Activated CD8-positive, alpha-beta memory T cell treated with anti-CD3 and anti-CD28 coated beads, Interleukin-2, amount 10 ng/mL, durations not matched to agents 7 days and 5 days (primary cell): Measurements from ENCODE around the gene CST6. TPM values are rescaled to one million over a fixed set of nuclear protein-coding genes. Genes with fewer than 3 reads are reported as not detected.

ENCODE experiments used
- ATAC-seq: fragments of 150-1000 bp; cut with Tn5 transposase; one replicate; pipeline ENCODE4 v1.10.0; 2021; ENCODE audit warnings: moderate library complexity
- CTCF ChIA-PET: fragments of 350-600 bp; sonication (Branson Sonifier 250); formaldehyde crosslinking; loops from one replicate; lab custom pipeline; 2021; ENCODE audit warnings: antibody characterized with exemption; lab: Charles Lee
- DNase-seq: peaks from one replicate; pipeline ENCODE4 v3.0.0-alpha.2; 2020
- H3K27ac Mint-ChIP-seq: one replicate; pipeline ENCODE4 v1.8.0; 2021; ENCODE audit warnings: mild to moderate bottlenecking, mixed read lengths
- H3K27me3 Mint-ChIP-seq: one replicate; pipeline ENCODE4 v1.8.0; 2021; ENCODE audit warnings: mixed read lengths
- H3K36me3 Mint-ChIP-seq: one replicate; pipeline ENCODE4 v1.8.0; 2021; ENCODE audit warnings: mild to moderate bottlenecking, mixed read lengths
- H3K4me1 Mint-ChIP-seq: one replicate; pipeline ENCODE4 v1.8.0; 2021; ENCODE audit warnings: mixed read lengths
- H3K4me3 Mint-ChIP-seq: one replicate; pipeline ENCODE4 v1.8.0; 2021; ENCODE audit warnings: mild to moderate bottlenecking, moderate library complexity, mixed read lengths
- H3K9me3 Mint-ChIP-seq: one replicate; pipeline ENCODE4 v1.8.0; 2022; ENCODE audit warnings: low read depth, mixed read lengths
- total RNA-seq, 2 experiments: library from RNA; stranded (reverse); gene quantifications; one replicate each; pipeline ENCODE4 v1.2.3, GENCODE V29; 2021

Gene CST6
- total RNA-seq, 2 experiments from 2014 or later, result not detected

GRCh38 chr11:66026017-66026529 is 14.3 kb downstream of the CST6 start, which contains the start of gene CATSPER1:
Gene CATSPER1 (minus strand): TSS chr11:66026479. CDS start chr11:66026379, 100 bp downstream.
- DNase-seq (no peak), ATAC-seq (no peak)
- Mint-ChIP-seq H3K27me3 (peaks cover 8% of the 10 kb centered on the region), H3K9me3 (no peaks in the 10 kb centered on the region), H3K27ac (no peak within 1 kb of the TSS), H3K4me3 (no peak within 1 kb of the TSS), H3K36me3 (no peaks in the 10 kb centered on the region), H3K4me1 (peaks cover 15% of the 10 kb centered on the region)
- CTCF ChIA-PET, result interaction anchor here (1.2 to 1.6 kb wide), 2 partner anchors 15 to 24 kb away, joined by 3 to 4 read pairs; partner anchors contain the start of gene BANF1

DNA sequence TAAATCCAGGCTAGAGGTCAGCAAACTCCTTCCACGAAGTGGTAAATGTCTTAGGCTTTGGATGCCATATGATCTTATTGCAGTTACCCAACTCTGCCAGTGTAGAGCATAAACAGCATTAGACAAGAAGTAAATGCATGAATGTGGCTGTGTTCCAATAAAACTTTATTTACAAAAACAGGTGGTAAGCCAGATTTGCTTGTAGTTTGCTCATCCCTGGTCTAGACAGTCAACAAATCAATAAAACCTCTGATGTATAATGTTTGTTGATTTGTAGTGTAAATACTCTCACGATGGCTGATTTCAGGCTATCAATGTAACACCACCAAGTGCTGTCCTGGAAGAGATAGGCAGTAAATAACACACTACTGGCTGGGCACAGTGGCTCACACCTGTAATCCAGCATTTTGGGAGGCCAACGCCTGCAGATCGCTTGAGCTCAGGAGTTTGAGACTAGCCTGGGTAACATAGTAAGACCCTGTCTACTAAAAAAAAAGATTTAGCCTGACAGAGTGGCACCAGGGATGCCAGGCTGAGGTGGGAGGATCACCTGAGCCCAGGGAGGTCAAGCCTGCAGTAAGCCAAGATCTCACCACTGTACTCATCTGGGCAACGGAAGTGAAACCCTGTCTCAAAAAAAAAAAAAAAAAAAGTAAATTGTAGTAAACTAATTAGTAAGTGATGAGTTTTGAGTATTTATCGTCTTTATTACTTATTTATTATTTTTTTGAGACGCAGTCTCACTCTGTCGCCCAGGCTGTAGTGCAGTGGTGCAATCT is 21.3 kb downstream of the CST6 start:
- no peak overlapping the region for H3K4me3 Mint-ChIP-seq
- H3K4me1 Mint-ChIP-seq, result no peaks in the 10 kb centered on the region
- H3K36me3 Mint-ChIP-seq, result no peaks in the 10 kb centered on the region
- CTCF ChIA-PET, result interaction anchor here (1.2 kb wide), 1 partner anchor 12 kb away, joined by 4 read pairs; no protein-coding TSS in a partner anchor
- ATAC-seq (no peak), DNase-seq (no peak)
- H3K27me3 Mint-ChIP-seq, result peaks cover 11% of the 10 kb centered on the region
- no peak overlapping the region for H3K27ac Mint-ChIP-seq
- H3K9me3 Mint-ChIP-seq, result no peaks in the 10 kb centered on the region

- H3K4me3 Mint-ChIP-seq, result no peak overlapping the region
- ATAC-seq, result no peak
- H3K27me3 Mint-ChIP-seq, result peaks cover 22% of the 10 kb centered on the region
- CTCF ChIA-PET, result interaction anchor here (1.6 to 2.6 kb wide), 3 partner anchors 9 to 16 kb away, joined by 3 to 15 read pairs (median 8); no protein-coding TSS in a partner anchor
- DNase-seq, result no peak
- H3K27ac Mint-ChIP-seq, result no peak overlapping the region
- H3K4me1 Mint-ChIP-seq, result no peaks in the 10 kb centered on the region
- H3K9me3 Mint-ChIP-seq, result no peaks in the 10 kb centered on the region
- H3K36me3 Mint-ChIP-seq, result no peaks in the 10 kb centered on the region
These were observed 24.0 kb downstream of the CST6 start for GRCh38 chr11:66035653-66036333.

DNA sequence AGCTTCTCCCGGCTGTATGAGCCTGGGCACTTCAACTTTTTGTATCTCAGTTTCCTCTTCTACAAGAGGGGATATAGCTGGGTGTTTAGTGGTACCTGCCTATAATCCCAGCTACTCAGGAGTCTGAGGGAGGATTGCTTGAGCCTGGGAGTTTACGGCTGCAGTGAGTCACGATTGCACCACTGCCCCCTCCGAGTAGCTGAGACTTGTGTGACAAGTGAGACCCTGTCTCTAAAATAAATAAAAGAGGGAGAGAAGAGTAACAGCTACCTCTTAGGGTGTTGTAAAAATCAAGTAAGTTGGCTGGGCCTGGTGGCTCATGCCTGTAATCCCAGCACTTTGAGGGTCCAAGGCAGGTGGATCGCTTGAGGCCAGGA is 24.5 kb downstream of the CST6 start:
- ATAC-seq (no peak), DNase-seq (no peak)
- no peak overlapping the region for H3K27ac Mint-ChIP-seq
- no peaks in the 10 kb centered on the region for H3K4me1 Mint-ChIP-seq
- CTCF ChIA-PET, result interaction anchor here (1.6 to 2.6 kb wide), 3 partner anchors 9 to 15 kb away, joined by 3 to 15 read pairs (median 8); no protein-coding TSS in a partner anchor
- no peak overlapping the region for H3K4me3 Mint-ChIP-seq
- peaks cover 22% of the 10 kb centered on the region for H3K27me3 Mint-ChIP-seq
- H3K9me3 Mint-ChIP-seq, result no peaks in the 10 kb centered on the region
- H3K36me3 Mint-ChIP-seq, result no peaks in the 10 kb centered on the region

- Mint-ChIP-seq H3K9me3 (no peaks in the 10 kb centered on the region), H3K27ac (no peak overlapping the region), H3K4me1 (no peaks in the 10 kb centered on the region), H3K36me3 (no peaks in the 10 kb centered on the region), H3K4me3 (no peak overlapping the region), H3K27me3 (peaks cover 22% of the 10 kb centered on the region)
- ATAC-seq (no peak), DNase-seq (no peak)
- CTCF ChIA-PET, result interaction anchor here (0.7 to 2.6 kb wide), 3 partner anchors 8 to 524 kb away, joined by 3 to 15 read pairs (median 12); no protein-coding TSS in a partner anchor
These were observed 25.5 kb downstream of the CST6 start for GRCh38 chr11:66037327-66037726.

- Mint-ChIP-seq H3K4me3 (no peak overlapping the region), H3K4me1 (peaks cover 3% of the 10 kb centered on the region), H3K27me3 (peaks cover 19% of the 10 kb centered on the region), H3K36me3 (no peaks in the 10 kb centered on the region), H3K9me3 (no peaks in the 10 kb centered on the region), H3K27ac (no peak overlapping the region)
- DNase-seq (no peak), ATAC-seq (no peak)
- CTCF ChIA-PET, result interaction anchor here (2.2 kb wide), 1 partner anchor 17 kb away, joined by 12 read pairs; no protein-coding TSS in a partner anchor
These were observed 28.0 kb downstream of the CST6 start for GRCh38 chr11:66039765-66040164.

DNA sequence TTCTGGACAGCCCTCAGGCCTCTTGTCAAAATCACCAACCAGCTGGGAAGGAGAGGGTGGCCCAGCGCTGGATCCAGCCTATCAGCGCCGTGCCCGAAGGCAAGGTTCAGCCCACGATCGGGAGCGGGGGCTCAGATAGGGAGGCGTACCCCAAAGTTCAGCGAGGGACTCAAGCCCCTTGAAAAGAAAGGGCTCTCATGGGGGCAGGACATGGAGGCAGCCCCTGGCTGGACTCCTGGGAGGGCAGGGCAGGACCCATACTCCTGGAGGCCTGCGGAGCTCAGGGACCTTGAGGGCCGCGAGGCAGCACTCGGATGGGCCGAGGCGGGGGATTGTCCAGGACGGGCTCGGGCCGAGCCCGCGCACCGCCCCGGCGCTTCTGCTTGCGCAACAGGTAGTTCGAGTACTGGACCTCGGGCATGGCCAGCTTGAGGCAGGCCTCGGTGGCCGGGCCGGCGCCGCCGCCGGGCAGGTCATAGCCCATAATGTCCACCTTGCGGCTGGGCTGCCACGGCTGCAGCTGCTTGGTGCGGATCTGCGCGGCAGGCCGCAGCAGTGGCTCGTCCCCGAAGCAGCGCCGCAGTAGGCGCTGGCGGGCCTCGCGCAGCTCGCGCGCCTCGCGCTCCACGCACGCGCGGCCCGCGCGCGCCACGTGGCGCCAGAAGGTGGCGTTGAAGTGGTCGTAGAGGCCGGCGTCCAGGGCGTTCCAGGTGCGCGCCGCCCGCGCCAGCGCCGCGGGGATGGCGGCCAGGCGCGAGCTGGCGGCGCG is 30.6 kb downstream of the CST6 start:
- H3K9me3 Mint-ChIP-seq, result no peaks in the 10 kb centered on the region
- no peaks in the 10 kb centered on the region for H3K36me3 Mint-ChIP-seq
- H3K27me3 Mint-ChIP-seq, result peaks cover 11% of the 10 kb centered on the region
- DNase-seq, result no peak
- no peak overlapping the region for H3K27ac Mint-ChIP-seq
- CTCF ChIA-PET, result interaction anchor here (1.5 kb wide), 1 partner anchor 154 kb away, joined by 4 read pairs; the partner anchor contains the start of gene FIBP
- H3K4me1 Mint-ChIP-seq, result peaks cover 12% of the 10 kb centered on the region
- ATAC-seq, result no peak
- H3K4me3 Mint-ChIP-seq, result no peak overlapping the region

- H3K4me3 Mint-ChIP-seq, result no peak overlapping the region
- CTCF ChIA-PET, result interaction anchor here (1.1 to 3.5 kb wide), 8 partner anchors 11 to 246 kb away, joined by 3 to 35 read pairs (median 6); partner anchors contain the start of genes FIBP, PACS1, SF3B2 and YIF1A
- peaks cover 11% of the 10 kb centered on the region for H3K27me3 Mint-ChIP-seq
- H3K27ac Mint-ChIP-seq, result no peak overlapping the region
- H3K36me3 Mint-ChIP-seq, result no peaks in the 10 kb centered on the region
- DNase-seq (no peak), ATAC-seq (no peak)
- H3K9me3 Mint-ChIP-seq, result no peaks in the 10 kb centered on the region
- peaks cover 12% of the 10 kb centered on the region for H3K4me1 Mint-ChIP-seq
These were observed 31.4 kb downstream of the CST6 start for GRCh38 chr11:66042996-66043906.

- H3K4me3 Mint-ChIP-seq, result no peak overlapping the region
- ATAC-seq, result peak; percentile 45
These were observed 32.9 kb downstream of the CST6 start for GRCh38 chr11:66044757-66045156.

GRCh38 chr11:66045177-66045639 is 33.4 kb downstream of the CST6 start:
- H3K4me1 Mint-ChIP-seq, result peaks cover 17% of the 10 kb centered on the region
- peak; percentile 96 for ATAC-seq
- no peaks in the 10 kb centered on the region for H3K36me3 Mint-ChIP-seq
- H3K4me3 Mint-ChIP-seq, result no peak overlapping the region
- DNase-seq, result peak; percentile 86
- H3K9me3 Mint-ChIP-seq, result no peaks in the 10 kb centered on the region
- peaks cover 2% of the 10 kb centered on the region for H3K27me3 Mint-ChIP-seq
- H3K27ac Mint-ChIP-seq, result no peak overlapping the region
- CTCF ChIA-PET, result interaction anchor here (0.6 to 4.9 kb wide), 39 partner anchors 9 to 505 kb away, joined by 3 to 51 read pairs (median 4); partner anchors contain the start of genes AP5B1, BANF1, CST6 and FIBP

More at GRCh38 chr11:66044757-66045156, 32.9 kb downstream of the CST6 start:
- Mint-ChIP-seq H3K4me1 (peaks cover 15% of the 10 kb centered on the region), H3K27ac (no peak overlapping the region), H3K36me3 (no peaks in the 10 kb centered on the region), H3K9me3 (no peaks in the 10 kb centered on the region), H3K27me3 (peaks cover 6% of the 10 kb centered on the region)
- CTCF ChIA-PET, result interaction anchor here (0.6 to 4.9 kb wide), 39 partner anchors 9 to 505 kb away, joined by 3 to 51 read pairs (median 4); partner anchors contain the start of genes AP5B1, BANF1, CST6 and FIBP
- no peak for DNase-seq

- H3K4me3 Mint-ChIP-seq, result no peak overlapping the region
- H3K9me3 Mint-ChIP-seq, result no peaks in the 10 kb centered on the region
- ATAC-seq (no peak), DNase-seq (no peak)
- H3K27me3 Mint-ChIP-seq, result no peaks in the 10 kb centered on the region
- H3K27ac Mint-ChIP-seq, result no peak overlapping the region
- CTCF ChIA-PET, result interaction anchor here (1.4 to 4.9 kb wide), 4 partner anchors 12 to 38 kb away, joined by 5 to 51 read pairs (median 18); partner anchors contain the start of gene PACS1
- no peaks in the 10 kb centered on the region for H3K36me3 Mint-ChIP-seq
- peaks cover 28% of the 10 kb centered on the region for H3K4me1 Mint-ChIP-seq
These were observed 35.1 kb downstream of the CST6 start for GRCh38 chr11:66046901-66047300.
